Upper lobe of left lung (tissue), 4 donors: ENCODE measurements around the gene BLACAT1.

Experiments used
- CTCF ChIP-seq, 6 experiments: fragments of 450-650 bp in 4 of 6; fragments of 200-600 bp in 2 of 6; sonication (generic) in 2 of 6; IDR thresholded peaks; one replicate each; pipeline ENCODE4 v1.5.1; 2016 to 2019; ENCODE audit warnings: antibody characterized with exemption in 6 of 6
- POLR2AphosphoS5 ChIP-seq, 2 donors: sonication (generic); formaldehyde crosslinking; IDR thresholded peaks; one replicate each; pipeline ENCODE4 v1.5.1; 2017; ENCODE audit warnings: antibody characterized with exemption in 2 of 2

GRCh38 chr1:205449254-205449749 is 6.5 kb downstream of the BLACAT1 start:
- TF ChIP-seq CTCF (IDR thresholded peaks at IDR 0.05) (no peak), POLR2AphosphoS5 (IDR thresholded peaks at IDR 0.05) (no peak)
